Measurements from ENCODE around the gene TANGO2. TPM values are rescaled to one million over a fixed set of nuclear protein-coding genes. Genes with fewer than 3 reads are reported as not detected.
A peak's percentile ranks its signal among the peaks of the same experiment; 100 is the strongest.

Gene TANGO2
- total and polyA plus RNA-seq, 2 of the 8 experiments (the other 6 are each of a cell fraction or from before 2014, with no cell fraction given), result 10.1 to 18.4 TPM

DNA sequence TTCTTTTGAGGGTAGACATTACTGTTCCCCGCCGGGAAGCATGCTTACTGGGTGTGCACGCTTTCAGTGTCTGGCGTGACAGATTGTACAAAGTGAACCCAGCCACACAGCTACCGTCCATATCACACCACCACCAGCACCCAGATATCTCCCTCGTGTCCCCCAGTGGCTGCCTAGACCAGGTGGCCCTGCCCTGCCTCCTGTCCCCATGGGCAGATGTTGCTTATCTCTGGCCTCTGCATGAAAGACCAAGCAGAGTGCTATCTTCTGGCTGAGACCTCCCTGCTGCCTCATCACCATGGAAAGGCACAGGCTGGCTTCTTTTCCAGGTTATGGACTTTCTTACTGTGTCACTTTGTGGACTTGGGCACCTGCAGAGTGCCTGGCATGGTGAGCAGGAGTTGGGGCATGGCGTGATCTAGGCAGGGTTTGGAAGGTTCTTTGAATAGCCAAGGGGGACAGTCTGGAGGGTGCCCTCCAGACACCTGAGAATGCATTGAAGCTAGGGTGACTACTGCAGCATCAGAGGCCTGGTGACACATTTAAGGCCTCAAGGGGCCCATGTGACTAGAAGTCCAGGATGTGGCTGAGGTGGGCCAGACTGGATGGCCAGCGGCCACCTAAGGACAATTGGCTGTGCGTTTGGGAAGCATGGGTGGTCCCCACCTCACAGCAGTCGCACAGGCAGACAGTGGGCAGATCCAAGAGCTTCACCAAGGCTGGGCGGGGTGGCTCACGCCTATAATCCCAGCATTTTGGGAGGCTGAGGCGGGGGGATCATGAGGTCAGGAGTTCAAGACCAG is 4.7 kb downstream of the TANGO2 start:
- Histone ChIP-seq H3K4ac (replicated peaks; ENCODE audit: insufficient read length, low read depth, low read length) (peak overlapping the region; percentile 50), H3K56ac (replicated peaks; ENCODE audit: insufficient read length, low read depth, low read length) (no peak overlapping the region), H4K8ac (ENCODE audit: extremely low read depth, insufficient read depth, low read length) (no peak overlapping the region), H3K27me3 (replicated peaks in 1 of 4; ENCODE audit: control insufficient read depth in 3 of 4, extremely low read depth in 1 of 4, insufficient read depth in 3 of 4, low read length in 3 of 4) (no peaks in the 10 kb centered on the region), H4K20me1 (replicated peaks in 1 of 2; ENCODE audit: control insufficient read depth in 1 of 2, insufficient read depth in 2 of 2, low read length in 2 of 2) (peaks cover 10 to 17% of the 10 kb centered on the region in 2 experiments), H3K9me3 (ENCODE audit: insufficient read depth in 2 of 2, low read depth in 1 of 2, low read length in 1 of 2) (no peaks in the 10 kb centered on the region), H3K23me2 (ENCODE audit: low read depth, low read length) (peaks cover 6% of the 10 kb centered on the region), H3K4me3 (ENCODE audit: extremely low read depth in 1 of 4, insufficient read depth in 2 of 4, low read depth in 3 of 4, low read length in 4 of 4) (no peak overlapping the region), H2BK120ac (replicated peaks; ENCODE audit: low read depth, low read length) (no peak overlapping the region), H3K14ac (ENCODE audit: insufficient read length) (no peak overlapping the region), H2AK5ac (ENCODE audit: low read depth, low read length) (no peak overlapping the region), H3K79me1 (ENCODE audit: low read depth, low read length) (peaks cover 8% of the 10 kb centered on the region), H2BK20ac (ENCODE audit: low read length) (no peak overlapping the region), H4K5ac (ENCODE audit: insufficient read length, low read depth, low read length) (no peak overlapping the region), H3K4me2 (ENCODE audit: insufficient read depth in 1 of 2, low read depth in 2 of 2, low read length in 2 of 2) (no peak overlapping the region), H4K91ac (replicated peaks; ENCODE audit: insufficient read length, low read length) (no peak overlapping the region), H3K4me1 (replicated peaks in 1 of 4; ENCODE audit: control insufficient read depth in 3 of 4, insufficient read depth in 4 of 4, low read length in 3 of 4) (peaks cover 0 to 9% (median 5%) of the 10 kb centered on the region in 4 experiments; a peak in 6 of 7 replicates), H2AFZ (ENCODE audit: low read length) (no peak overlapping the region), H3K36me3 (ENCODE audit: control insufficient read depth in 2 of 4, insufficient read depth in 4 of 4, low read length in 3 of 4) (no peaks in the 10 kb centered on the region), H3K27ac (ENCODE audit: low read depth, low read length) (no peak overlapping the region), H3K79me2 (ENCODE audit: control insufficient read depth in 1 of 2, insufficient read depth in 2 of 2, low read length in 2 of 2) (no peaks in the 10 kb centered on the region), H3K23ac (ENCODE audit: insufficient read length) (no peak overlapping the region), H3K9ac (replicated peaks in 1 of 4; ENCODE audit: extremely low read depth in 1 of 4, low read depth in 3 of 4, low read length in 3 of 4) (no peak overlapping the region), H3K18ac (ENCODE audit: extremely low read depth, low read length) (no peak overlapping the region), H2BK12ac (ENCODE audit: low read depth, low read length) (no peak overlapping the region), H2BK5ac (ENCODE audit: low read depth, low read length) (no peak overlapping the region), H2BK15ac (ENCODE audit: low read length) (no peak overlapping the region)
- POLR2A ChIA-PET (ENCODE audit: partially characterized antibody), result interaction anchor here (1.1 to 1.2 kb wide), 3 partner anchors 15 to 96 kb away, joined by 3 read pairs; no protein-coding TSS in a partner anchor
- no peak for DNase-seq (ENCODE audit: low read depth in 1 of 2, low spot score in 2 of 2)
- no peak for FAIRE-seq
- CTCF ChIA-PET (ENCODE audit: partially characterized antibody), result interaction anchor here (0.8 to 8.6 kb wide), 10 partner anchors 12 to 329 kb away, joined by 3 to 54 read pairs (median 4); no protein-coding TSS in a partner anchor
- TF ChIP-seq TAF7 (optimal IDR thresholded peaks at IDR 0.05; ENCODE audit: borderline replicate concordance, low read depth, low read length), result no peak
- WGBS, 2 experiments (ENCODE audit: extremely low coverage in 1 of 2, insufficient coverage in 1 of 2, insufficient read length in 1 of 2, insufficient replicate concordance in 2 of 2, low coverage in 1 of 2, low lambda C conversion rate in 2 of 2, missing lambda C conversion rate in 1 of 2), result 93% methylated on average over 13 of the region's 13 CpGs; no CpG with 5 or more reads in 1 of the 2 experiments

Measured in H1 (cell line).